Body of pancreas (tissue), 4 donors: ENCODE results near the gene TTLL1.

ENCODE experiments used
- POLR2A ChIP-seq, 3 donors: fragments of 450-650 bp; IDR thresholded peaks; one replicate each; pipeline ENCODE4 v1.6.1; 2016; ENCODE audit warnings: antibody characterized with exemption in 3 of 3, mild to moderate bottlenecking in 2 of 3
- TF ChIP-seq, protein P1 (sequence below), 7 experiments: fragments of 450-650 bp in 4 of 7; fragments of 200-600 bp in 3 of 7; sonication (generic) in 3 of 7; IDR thresholded peaks; one replicate each; pipeline ENCODE4 v1.5.1; 2016 to 2019; ENCODE audit warnings: antibody characterized with exemption in 7 of 7

DNA sequence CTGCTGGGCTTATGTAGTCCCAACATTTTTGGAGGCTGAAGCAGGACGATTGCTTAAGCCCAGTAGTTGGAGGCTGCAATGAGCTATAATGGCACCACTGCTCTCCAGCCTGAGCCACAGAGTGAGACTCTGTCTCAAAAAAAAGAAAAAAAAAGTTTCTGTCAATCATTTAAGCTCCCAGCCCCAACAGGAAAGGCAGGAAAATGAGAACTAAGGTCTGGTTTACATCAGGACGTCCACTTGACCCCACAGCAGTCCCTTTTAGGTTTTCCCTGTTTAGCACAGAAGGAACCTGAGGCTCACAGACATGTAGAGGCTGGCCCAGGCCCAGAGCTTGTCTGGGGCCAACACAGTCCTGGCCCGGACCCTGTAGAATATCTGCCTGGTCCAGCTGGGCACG is 9.2 kb upstream of the TTLL1 start:
- TF ChIP-seq, protein P1, sequence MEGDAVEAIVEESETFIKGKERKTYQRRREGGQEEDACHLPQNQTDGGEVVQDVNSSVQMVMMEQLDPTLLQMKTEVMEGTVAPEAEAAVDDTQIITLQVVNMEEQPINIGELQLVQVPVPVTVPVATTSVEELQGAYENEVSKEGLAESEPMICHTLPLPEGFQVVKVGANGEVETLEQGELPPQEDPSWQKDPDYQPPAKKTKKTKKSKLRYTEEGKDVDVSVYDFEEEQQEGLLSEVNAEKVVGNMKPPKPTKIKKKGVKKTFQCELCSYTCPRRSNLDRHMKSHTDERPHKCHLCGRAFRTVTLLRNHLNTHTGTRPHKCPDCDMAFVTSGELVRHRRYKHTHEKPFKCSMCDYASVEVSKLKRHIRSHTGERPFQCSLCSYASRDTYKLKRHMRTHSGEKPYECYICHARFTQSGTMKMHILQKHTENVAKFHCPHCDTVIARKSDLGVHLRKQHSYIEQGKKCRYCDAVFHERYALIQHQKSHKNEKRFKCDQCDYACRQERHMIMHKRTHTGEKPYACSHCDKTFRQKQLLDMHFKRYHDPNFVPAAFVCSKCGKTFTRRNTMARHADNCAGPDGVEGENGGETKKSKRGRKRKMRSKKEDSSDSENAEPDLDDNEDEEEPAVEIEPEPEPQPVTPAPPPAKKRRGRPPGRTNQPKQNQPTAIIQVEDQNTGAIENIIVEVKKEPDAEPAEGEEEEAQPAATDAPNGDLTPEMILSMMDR (IDR thresholded peaks at IDR 0.05), result no peak
- TF ChIP-seq POLR2A (IDR thresholded peaks at IDR 0.05), result no peak
